UCSD-AML1 (cell line): ENCODE results near the gene CCIN.

Source experiments
- DNase-seq: peaks from one replicate; lab custom pipeline; 2025; ENCODE audit not compliant: unreplicated experiment; lab: John Stamatoyannopoulos, UW

Gene CCIN

DNA sequence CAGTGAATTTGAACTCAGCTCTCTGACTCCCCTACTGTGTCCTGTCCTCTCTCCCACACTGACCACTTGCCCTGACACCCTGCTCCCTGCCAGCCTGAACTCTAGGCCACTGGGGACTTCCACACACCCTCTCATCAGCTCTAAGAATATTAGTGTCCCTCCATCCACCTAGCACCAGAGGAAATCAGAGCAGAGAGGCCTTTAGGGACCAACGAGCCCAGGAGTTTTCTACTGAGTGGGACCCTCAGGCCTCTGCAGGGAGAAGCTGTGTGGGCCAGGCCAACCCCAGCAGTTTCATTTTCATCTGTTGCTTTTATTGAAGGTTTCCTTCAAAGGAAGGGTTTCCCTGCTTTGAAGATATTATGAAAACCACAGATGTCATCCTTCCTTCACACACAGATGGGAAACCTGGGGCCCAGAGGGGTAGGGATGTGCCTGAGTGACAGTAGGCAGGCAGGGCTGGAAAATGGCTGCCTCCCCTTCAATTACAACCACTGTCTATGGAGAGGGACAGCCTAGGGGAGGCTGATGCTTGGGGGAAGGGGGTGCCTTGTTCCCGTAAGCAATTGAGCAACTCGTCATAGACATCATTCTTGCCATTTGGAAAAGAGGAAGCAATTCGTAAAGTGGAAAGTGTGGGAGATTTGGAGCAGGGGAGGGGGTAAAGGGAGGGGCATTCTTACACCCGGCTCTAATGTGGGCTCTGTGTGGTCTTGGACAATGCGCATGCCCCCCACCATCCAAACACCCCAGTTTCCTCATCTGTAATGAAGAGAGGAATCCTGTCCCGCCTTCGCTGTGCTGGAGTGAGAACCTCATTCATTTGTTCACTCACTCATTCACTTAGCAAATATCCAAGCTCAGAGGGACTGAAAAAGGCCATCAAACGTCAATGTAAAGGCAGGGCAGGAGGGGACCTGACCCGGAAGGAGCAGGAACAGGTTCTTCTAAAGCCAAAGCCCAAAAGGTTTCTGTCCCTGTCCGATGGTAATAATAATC, 28.8 kb upstream of the CCIN start:
- no peak for DNase-seq

DNA sequence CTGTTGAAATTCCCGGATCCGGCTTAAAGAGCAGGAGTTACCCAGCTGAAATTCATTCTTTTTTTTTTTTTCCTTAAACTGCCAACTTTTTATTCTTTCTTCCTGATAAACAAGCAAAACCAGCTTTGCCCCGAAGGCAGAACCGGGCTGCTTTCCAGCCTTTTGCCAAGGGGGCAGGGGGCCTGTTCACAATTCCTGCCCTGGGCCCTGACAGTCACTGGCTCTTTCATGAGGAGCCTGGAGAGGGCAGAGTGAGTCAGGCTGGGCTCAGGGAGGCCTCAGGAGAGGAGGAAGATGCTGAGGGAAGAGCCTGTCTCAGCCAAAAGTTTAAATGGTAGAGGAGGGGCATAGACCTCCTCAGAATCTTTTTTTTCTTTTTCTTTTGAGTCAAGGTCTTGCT, 27.9 kb upstream of the CCIN start:
- DNase-seq = no peak

DNA sequence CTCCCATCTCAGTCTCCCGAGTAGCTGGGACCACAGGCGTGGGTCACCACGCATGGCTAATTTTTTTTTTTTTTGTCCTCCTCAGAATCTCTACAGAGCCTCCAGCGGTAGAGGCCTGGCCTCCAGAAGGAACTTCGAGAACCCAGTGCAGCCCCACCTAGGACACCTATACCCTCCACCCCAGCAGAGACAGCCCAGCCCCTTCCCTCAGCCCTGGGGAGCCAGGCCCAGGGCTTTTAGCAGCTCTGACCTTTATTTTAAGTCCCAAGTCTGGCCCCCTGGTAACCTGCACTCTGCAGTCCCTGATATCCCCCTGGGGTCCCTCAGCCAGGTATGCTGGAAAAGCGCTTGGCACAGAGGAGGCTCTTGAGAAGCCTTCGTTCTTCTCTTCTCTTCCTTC, 27.4 kb upstream of the CCIN start:
- no peak for DNase-seq

DNA sequence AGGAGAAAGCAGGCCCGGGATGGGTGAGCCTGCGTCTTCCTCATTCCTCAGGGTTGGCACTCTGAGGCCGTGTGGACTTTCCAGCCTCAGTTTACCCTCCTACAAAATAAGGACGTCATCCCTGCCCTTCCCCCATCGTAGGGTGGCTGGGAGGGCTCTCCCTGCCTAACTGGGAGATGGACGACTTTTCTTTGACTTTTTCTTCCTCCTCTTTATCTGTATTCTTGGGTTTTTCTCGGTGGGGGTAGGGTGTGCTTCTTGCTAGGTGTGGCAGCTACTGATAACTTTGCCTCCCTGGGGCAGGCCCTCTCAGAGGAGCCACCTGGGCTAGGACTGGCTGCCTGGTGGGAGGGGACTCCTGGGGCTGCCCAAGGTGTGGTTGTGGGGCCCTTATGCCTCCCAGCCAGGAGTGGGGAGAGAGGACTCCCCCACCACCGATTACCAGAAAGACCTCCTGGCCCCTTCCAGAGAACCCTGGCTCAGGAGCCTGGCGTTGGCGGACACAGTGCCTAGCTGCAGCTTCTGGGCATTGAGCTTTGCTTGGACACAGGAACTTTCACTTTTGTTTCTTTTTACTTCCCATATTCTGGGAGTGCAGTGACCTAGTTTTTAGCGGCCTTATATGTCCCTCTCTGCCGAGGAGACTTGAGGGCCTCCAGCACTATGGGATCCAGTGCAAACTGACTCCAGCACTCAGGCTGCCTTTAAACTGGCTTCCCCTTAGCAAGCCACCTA, 26.5 kb upstream of the CCIN start:
- peak; percentile 45 for DNase-seq

DNA sequence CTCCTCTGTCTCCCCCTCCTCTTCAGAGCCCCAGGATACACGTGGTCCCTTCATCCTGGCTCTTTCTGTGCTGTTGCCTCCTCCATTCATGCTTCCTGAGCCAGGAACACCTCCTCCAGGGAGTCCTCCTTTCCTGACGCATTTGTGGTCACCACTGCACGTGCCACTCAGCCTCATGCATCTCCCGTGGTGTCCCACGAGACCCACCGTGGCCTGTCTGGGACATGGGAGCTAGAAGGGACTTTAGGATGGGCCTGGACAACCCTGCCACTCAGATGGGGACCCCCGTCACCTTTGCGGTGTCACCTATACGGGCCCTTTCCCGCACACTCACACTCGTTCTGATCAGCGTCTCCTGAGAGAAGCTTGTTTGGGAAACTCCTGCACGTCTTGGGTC, 25.9 kb upstream of the CCIN start:
- DNase-seq = no peak

DNA sequence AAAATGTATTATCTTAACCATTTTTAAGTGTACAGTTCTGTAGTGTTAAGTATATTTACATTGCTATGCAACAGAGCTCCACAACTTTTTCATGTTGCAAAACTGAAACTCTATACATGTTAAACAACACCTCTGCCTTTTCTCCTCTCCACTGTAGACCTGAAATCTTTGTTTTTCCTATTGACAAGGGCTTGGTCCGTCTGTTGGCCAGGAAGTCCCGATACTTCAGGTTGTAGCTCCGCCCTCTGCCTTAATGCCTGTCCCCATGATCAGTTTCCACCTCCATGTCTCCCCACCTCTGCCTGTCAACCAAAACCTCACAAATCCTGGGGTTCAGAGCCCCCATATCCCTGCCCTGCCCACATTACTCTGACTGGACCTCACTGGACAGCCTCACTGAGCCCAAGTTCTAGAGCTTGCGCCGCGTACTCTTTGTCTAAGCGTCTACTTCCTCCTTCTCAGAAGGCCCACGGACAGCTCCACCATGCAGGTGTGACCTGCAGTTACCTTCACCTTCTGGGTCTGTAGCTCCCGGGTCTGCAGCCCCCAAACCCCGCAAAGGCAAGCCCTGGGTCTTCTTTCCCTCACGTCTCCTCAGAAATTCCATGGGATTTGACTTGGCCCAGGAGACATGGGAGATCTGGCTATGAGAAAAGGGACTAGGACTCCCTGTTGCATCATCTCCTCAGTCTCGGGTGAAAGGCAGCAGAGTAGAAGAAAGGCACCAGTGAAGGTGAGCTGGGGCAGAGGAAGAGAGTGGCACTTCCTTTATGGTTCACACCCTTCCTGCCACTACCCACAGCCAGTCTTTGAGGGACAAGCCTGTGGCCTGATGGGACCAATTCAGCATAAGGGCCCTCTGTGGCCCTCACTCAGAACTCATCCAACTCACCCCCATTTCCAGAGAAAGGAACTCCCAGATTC, 24.6 kb upstream of the CCIN start:
- DNase-seq = peak; percentile 51

DNA sequence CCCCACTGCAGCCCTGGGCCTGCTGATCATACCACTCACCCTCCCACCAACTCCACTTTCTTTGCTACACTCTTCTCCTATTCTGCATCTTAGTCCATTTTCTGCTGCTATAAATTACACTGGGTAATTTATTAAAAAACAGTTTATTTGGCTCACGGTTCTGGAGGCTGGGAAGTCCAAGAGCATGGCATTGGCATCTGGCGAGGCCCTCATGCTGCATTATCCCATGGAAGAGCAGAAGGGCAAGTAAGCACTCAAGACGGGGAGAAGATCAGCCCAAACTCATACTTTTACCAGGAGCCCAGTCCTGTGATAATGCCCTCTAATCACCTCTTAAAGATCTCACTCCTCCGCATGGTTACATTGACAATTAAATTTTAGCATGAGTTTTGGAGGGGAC, 23.2 kb upstream of the CCIN start:
- DNase-seq = no peak

DNA sequence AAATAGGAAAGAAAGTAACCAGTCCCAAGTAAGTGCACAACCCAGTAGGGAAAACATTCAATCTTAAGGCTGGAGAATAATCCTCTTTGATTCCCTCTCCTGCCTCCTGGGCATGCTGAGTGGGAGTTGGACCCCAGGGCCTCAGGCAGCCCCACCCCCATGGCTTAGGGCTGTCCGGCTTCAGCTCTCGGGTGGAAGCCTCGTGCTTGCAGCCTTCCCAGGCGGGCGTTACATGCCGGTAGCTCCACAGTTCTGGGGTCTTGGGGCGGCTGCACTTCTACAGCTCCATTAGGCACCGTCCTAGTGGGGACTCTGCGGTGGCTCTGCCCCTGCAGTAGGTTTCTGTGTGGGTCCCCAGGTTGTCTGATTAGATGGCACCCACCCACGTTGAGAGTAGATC, 22.5 kb upstream of the CCIN start:
- DNase-seq = no peak

DNA sequence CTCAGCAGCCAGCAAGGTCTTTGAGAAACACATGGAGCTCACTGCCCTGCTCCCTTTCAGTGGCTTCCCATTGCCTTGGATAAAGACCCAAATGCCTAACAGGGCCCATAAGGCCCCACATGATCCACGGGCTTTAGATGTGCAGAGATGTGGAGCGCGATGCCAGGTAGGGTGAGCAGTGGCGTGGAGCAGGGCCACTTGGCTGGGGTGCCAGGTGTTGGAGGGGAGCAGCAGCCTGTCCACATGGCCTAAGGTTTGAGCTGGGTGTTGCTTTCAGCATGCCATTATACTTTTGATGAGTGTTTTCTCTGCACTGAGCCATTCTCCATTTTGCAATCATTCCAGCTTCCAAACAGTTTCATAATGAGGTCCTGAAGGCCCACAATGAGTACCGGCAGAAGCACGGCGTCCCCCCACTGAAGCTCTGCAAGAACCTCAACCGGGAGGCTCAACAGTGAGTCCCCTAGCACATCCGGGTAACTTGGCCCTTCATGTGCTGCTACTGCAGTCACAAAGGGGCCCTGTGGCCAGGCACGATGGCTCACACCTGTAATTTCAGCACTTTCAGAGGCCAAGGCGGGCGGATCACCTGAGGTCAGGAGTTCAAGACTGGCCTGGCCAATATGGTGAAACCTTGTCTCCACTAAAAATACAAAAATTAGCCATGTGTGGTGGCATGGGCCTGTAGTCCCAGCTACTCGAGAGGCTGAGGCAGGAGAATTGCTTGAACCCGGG, 21.6 kb upstream of the CCIN start:
- no peak for DNase-seq

DNA sequence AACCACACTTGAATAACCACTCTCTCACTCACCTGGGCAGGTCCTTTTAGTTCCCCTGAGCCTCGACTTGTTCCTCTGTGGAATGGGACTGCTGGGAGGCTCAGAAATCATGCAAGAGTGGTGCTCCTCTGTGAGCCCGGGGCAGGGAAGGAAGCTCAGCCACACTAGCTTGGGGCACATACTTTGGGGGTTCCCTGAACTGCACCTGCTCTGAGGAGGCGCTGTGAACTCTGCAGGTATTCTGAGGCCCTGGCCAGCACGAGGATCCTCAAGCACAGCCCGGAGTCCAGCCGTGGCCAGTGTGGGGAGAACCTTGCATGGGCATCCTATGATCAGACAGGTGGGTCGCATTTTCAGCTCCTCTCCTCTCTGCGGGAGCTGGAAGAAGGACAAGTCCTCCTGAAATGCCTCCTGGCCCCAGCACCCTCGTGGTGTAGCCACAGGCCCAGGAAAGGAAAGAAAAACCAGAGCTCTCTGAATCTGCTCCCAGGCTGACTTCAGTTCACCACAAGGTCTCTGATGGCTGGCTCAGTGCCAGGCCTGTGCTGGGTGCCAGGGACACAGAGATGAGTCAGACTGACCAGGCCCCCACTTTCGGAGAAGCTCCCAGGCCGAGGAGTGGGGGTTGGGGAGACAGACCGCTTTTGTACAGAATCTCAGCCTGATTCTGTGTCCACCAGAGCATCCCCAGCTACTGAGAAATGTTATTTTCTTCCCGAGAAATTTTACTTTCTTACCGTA, 20.7 kb upstream of the CCIN start:
- peak; percentile 48 for DNase-seq

DNA sequence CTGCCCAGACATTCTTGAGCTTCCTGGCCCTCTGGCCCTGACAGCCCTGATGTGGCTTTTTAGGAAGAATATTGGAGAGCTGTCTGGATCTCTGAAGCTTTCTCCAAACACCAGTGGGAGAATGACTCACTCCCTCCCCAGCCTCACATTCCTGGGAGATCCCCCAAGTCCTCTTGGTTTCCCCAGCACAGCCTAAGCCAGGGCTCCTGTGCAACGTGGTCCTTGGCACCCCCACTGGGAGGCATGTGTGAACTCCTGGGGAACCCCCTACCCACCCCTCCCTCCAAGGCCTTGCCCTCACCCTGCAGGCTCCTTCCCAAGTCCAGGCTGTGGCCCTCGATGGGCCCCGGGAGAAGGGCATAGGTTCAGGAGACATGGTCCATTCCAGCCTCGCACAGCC, 20.0 kb upstream of the CCIN start:
- DNase-seq = no peak

DNA sequence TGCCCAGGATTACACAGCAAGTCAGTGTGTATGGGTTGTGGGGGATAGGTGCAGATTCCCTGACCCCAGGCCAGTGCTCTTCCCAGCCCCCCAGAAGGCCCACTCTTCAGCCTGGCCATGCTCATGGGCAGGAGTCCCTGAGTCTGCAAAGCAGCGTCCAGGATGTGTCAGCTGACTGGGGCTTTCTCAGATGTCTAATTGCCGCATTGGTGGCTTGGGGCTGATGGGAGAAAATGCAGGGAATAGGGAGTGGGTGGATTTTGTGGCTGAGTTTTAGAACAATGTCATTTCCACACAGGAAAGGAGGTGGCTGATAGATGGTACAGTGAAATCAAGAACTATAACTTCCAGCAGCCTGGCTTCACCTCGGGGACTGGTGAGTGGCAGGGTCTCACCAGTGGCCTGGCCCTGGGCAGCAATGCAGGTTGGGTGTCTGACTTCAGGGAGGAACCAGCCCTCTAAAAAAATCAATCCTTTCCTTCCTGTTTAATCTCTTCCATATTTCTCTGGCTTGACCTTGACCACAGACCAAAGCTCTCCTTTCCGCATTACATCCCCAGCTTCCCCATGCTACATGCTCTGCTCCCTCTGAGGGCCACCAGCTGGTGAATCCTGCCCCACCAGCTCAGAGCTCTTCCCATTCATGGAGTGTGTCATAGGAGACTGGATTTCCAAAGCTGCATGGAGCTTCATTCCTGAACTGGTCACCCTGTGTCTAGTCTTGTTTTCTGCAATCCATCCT, 18.4 kb upstream of the CCIN start:
- peak; percentile 54 for DNase-seq

DNA sequence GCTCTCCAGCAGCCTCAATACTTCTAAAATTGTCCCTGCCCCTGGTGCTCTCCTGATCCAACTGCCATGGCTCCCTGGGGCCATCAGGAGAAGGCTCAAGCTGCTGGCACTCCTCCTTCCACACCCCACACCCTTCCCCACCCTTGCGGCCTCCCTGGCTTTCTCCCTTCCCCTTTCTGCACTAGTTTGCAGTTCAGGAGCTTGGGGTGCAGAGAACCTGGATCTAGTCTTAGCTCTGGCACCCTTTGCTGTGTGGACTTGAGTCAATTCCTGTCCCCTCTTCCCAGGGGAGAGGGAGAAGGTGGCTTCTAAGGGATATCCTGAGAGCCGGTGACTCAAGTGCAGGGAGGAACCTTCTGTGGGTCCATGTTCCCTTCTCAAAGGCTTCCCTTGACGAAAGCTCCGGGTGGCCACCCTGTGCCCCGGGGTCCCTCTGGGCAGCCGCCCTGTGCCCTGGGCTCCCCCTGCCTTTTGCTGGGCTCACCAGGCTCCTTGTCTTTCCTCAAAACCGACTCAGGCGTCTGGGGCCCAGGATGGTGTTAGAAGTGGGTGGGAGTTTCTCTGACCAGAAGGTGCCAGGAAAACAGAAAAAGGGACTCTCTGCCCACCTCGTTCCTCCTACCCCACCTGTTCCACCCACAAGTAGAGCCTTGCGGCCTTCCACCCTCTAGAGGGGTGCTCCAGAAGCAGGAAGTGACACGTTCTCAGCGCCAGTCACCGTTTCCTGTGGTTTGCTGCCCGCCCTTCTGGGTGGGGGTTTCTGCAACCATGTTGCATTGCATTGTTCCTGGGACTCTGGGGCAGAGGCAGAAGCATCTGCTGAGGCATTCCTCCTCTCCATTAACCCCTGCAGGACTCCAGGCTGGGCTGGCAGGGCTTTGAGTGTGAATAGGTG, 17.6 kb upstream of the CCIN start:
- DNase-seq = peak; percentile 86

DNA sequence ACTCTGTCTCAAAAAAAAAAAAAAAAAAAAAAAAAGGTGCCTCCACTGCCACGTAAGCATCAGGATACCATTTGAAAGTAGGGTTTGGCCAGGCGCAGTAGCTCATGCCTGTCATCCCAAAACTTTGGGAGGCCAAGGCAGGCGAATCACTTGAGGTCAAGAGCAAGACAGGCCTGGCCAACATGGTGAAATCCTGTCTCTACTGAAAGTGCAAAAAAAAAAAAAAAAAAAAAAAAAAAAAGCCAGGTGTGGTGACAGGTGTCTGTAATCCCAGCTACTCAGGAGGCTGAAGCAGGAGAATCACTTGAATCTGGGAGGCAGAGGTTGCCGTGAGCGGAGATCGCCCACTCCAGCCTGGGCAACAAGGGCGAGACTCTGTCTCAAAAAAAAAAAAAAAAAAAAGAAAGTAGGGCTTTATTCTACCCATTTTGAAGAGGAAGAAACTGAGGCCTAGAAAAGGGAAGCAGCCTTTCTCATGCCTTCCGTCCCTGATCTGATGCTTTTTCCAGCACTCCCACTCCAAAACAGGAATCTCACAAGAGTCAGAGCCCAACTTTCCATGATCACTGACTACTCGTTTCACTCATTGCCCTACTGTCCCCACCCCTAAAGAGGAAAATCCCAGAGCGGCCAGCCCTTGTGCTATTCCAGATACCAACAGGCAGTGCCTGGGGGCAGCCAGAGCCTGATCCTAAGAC, 16.3 kb upstream of the CCIN start:
- no peak for DNase-seq

DNA sequence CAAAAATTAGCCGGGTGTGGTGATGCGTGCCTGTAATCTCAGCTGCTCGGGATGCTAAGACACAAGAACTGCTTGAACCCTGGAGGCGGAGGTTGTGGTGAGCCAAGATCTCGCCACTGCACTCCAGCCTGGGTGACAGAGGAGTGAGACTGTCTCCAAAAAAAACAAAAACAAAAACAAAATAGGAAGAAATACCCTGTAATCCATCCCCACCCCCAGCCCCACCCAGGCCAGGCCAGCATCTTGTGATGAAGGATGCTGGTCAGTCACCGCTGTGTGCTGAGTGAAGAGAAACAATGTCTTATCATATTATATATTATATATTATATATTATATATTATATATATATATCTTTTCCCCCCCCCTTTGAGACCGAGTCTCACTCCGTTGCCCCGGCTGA, 15.4 kb upstream of the CCIN start:
- DNase-seq = no peak

DNA sequence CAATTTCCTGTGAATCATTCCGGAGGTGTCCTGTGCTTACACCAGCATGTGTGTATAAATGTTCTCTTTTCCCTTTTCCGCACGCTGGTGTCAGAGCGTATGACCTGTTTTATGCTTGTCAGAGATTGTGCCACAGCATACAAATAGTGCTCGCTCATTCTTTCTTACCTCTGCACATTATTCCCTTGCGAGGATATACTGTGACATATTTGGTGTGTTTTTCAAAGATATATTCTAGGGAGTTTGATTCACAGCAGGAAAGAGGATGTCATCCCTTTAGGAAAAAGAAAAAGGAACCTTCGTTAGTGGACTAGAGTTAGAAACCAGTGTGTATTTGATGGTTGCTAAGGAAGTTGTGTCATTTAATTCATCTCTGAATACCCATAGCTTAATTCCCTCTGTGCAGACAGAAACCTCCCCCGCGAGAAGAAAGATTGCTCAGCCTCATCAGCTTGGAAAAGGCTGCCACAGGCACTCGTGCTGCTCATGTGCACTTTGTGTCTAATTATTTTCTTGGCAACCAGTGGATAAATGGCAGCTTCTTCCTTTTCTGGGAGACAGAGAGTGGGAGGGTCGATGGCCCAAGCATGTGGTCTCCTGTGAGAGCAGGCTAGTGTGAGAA, 14.7 kb upstream of the CCIN start:
- peak; percentile 32 for DNase-seq

DNA sequence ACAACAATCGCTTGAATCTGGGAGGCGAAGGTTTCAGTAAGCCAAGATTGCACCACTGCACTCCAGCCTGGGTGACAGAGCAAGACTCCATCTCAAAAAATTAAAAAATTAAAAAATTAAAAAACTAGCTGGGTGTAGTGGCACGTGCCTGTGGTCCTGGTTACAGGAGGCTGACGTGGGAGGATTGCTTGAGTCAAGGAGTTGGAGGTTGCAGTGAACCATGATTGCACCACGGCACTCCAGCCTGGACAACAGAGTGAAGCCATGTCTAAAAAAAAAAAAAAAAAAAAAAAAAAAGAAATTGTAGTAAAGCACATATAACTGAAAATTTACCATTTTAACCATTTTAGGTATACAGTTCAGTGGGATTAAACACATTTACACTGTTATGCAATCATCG, 13.1 kb upstream of the CCIN start:
- no peak for DNase-seq
